NOMO-1 treated with dmso at 0.1 percent for 144 hours (cell line): ENCODE measurements around the gene TNS3.

Experiments
- DNase-seq: peaks from one replicate; lab custom pipeline; 2025; ENCODE audit not compliant: unreplicated experiment; lab: John Stamatoyannopoulos, UW

TNS3 gene

DNA sequence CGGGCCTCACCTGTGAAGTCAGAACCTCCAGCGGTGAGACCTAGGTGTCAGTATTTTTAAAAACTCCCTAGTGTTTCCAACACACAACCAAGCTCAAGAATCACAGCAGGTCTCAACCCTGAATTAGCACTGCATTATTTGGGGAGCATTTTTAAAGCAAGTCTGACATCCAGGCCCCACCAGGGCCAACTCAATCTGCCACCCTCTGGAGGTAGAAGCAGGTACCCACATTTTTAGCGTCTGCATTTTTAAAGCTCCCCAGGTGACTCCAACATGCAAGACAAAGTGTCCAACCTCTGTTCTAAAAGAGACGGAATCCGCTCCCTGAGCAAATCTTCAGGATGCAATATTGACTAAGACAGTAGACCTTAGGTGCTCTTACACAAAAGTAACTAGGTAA, 225.7 kb downstream of the TNS3 start:
- DNase-seq, result no peak

- no peak for DNase-seq
Measured at GRCh38 chr7:47355684-47356083, 226.2 kb downstream of the TNS3 start.

DNA sequence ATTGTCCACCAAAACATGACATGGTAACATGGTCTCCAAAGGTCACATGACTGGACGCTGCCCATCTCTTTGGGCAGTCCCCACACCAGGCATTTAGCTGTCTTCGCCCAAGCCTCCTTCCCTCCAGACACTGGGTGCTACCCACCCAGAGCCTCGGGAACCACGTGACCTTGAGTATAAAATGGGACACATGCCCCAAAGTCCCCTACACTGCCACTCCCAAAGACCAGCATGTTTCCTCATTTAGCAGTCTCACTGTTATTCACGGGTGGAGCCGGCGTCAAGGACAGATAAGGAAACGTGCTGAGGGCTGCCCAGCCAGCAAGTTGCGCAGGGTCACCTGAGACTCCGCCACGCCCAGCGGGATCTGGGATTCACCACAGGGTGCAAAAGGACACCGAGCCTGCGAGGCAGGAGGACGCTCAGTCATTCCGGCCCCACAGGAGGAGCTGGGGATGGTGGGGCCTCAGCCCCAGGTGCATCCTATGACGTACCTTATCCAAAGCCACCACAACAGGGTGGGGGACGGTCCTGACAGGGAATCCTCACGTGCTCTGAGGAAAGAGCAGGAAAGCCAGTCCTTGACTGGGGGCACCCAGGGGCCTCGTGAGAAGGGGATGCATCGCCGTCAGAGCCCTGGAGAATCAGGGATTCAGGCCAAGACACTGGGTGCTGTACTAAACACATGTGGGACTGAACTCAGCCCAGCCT, 226.9 kb downstream of the TNS3 start:
- DNase-seq, result no peak

GRCh38 chr7:47354071-47354470, 227.8 kb downstream of the TNS3 start:
- DNase-seq, result no peak

DNA sequence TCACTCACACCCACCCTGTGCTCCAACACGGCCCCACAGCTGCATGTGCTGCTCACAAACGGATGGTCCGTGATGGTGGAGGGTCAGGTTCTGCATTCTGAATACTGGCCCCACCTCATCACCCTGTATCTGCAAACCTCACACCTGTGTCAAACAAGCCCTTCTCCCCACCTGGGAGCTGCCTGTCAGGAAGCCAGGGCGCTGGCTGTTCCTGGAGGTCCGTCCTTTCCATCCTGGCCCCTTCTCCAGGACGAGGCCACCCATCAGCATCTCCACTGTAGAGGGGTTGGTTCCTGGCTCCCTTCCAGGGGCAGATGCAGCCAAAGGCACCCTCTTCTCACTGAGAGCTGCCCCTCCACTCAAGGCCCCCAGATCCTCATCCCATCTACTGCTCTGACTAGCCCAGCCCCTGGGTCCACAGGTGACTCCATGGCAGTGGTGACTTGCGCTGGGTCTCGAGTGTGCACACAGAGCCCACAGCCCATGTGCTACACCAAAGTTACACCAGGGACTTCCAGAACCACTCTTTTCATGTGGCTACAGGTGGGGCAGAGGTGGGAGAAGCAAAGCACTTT, 229.4 kb downstream of the TNS3 start:
- no peak for DNase-seq

- DNase-seq, result no peak
Measured at GRCh38 chr7:47351233-47352154, 230.4 kb downstream of the TNS3 start.

GRCh38 chr7:47350425-47350824, 231.5 kb downstream of the TNS3 start:
- no peak for DNase-seq

GRCh38 chr7:47349401-47349800, 232.5 kb downstream of the TNS3 start:
- no peak for DNase-seq

GRCh38 chr7:47347816-47348385, 234.0 kb downstream of the TNS3 start:
- no peak for DNase-seq

GRCh38 chr7:47347346-47347745, 234.6 kb downstream of the TNS3 start:
- DNase-seq, result no peak

DNA sequence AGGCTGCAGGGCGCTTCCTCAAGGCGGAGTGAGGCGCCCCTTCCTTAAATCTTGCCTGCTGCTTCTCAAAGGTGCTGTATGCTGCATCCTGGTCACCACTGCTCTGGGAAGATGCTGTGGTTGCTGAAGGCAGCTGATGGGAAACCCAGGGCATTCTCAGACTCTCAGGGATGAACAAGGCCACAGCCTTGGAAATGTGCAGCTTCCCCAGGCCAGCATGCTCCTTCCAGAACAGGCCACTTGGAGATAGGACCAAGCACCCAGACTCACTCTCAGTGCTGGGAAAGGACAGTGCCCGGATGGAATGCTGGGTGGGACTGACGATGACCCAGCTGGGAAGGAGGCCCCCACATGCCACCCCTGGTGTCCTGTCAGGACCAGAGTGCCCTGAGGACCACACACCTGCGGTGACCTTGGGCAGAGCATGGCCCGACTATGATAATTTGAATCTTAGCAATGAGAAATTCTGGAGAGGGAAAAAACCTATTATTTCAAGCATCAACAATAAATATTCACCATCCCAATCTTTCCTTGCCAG, 235.5 kb downstream of the TNS3 start:
- DNase-seq, result no peak

DNA sequence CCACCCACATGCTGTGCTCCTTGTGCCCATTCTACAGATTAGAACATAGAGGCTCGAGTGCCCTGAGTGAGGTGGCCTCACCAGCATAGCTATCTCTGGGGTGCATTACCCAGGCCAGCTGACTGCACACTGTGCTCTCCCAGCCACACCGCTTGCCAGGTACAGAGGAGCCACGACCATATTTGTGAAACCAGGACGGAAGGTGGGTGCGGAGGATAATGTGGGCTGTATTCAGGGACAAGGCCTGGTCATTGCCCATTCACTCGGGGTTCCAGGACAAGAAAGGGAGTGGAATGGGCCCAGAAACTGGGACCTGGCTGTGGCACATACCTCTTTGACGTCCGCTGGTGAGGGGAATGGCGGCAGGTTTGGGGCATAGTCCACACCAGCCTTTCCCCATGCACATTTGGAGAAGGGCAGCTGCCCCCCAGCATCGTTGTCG, 236.0 kb downstream of the TNS3 start:
- no peak for DNase-seq

DNA sequence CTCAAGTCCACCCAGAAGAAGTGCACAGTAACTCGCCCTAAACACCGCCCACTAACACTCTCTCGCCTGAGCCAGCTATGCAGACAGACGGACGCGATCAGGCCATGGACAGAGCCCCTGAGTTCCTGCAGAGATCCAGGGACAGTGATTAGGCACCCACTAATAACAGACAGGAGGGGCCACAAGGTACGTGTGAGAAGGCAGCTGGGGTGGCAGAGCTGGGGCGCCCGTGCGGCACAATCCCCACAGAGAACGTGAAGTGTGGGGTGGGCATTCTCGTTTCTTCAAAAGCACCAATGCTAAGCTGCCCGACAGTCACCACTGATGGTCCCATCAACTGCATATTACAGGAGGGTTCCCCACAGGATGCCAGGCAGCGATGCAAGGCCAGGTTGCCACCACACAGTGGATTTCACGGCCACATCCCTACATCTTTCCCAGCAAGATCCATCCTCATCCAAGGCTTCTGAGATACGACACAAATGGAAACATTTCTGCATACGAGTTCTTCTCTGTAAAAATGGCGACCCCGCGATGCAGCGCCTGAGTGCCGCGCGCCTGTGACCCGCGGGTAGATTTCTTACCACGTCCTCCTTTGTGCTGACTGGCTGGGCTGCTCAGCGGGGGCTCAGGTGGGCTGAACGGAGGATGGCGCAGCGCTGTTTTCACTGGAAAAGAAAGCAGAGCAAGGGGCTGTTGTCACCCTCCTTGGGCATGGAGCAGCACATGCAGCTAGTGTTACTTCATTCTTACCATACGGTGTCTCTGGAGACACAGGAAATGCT, 237.5 kb downstream of the TNS3 start:
- no peak for DNase-seq

GRCh38 chr7:47343061-47343455, 238.9 kb downstream of the TNS3 start:
- DNase-seq, result no peak

DNA sequence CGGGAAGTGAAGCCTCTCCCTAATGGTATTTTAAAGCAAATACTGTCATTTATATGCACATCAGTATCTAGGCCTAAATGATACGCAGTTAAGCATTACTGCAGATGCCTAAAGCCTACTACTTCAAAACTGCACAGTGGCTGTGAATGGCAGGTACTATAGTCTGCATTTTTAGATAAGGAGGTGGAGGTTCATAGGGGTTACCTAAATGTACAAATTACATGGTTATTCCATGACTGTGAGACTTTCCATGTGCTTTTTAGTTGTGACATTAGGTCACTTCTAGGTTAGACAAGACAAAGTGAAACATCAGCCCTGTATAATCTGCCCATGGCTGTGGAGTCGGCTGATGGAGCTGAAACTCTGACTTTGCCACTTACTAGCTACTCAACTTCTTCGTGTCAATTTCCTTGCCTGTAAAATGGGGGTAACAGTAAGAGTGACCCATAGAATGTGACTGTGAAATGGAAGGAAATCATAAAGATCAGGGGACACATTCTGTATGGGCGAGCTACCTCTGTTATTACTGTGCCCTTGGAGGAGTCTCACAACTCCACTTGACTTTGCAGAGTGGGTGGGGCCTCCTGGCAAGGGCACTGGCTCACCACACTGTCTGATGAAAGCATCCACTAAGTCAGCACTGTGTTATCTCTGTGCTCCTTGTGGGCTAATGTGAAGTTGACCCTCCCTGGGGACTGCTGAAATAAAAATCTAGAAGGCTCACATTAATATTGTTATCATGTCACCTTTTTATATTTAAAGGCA, 239.4 kb downstream of the TNS3 start:
- DNase-seq, result no peak

DNA sequence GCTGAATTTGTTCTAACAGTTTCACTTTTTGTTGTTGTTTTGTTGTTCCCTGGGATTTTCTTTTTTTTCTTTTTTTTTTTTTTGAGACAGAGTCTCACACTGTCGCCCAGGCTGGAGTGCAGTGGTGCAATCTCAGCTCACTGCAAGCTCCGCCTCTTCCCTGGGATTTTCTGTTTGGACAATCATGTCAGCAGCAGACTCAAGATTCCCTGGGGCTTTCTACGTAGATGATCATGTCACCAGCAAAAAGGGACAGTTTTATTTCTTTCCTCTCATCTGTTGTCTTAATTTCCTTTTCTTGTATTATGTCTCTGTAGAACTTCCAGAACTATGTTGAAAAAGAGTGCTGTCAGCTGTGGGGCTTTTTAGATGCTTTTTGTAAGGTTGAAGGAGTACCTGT, 241.4 kb downstream of the TNS3 start:
- no peak for DNase-seq

- no peak for DNase-seq
Measured at GRCh38 chr7:47338026-47338425, 243.9 kb downstream of the TNS3 start.

GRCh38 chr7:47337531-47337930, 244.4 kb downstream of the TNS3 start:
- DNase-seq, result no peak

DNA sequence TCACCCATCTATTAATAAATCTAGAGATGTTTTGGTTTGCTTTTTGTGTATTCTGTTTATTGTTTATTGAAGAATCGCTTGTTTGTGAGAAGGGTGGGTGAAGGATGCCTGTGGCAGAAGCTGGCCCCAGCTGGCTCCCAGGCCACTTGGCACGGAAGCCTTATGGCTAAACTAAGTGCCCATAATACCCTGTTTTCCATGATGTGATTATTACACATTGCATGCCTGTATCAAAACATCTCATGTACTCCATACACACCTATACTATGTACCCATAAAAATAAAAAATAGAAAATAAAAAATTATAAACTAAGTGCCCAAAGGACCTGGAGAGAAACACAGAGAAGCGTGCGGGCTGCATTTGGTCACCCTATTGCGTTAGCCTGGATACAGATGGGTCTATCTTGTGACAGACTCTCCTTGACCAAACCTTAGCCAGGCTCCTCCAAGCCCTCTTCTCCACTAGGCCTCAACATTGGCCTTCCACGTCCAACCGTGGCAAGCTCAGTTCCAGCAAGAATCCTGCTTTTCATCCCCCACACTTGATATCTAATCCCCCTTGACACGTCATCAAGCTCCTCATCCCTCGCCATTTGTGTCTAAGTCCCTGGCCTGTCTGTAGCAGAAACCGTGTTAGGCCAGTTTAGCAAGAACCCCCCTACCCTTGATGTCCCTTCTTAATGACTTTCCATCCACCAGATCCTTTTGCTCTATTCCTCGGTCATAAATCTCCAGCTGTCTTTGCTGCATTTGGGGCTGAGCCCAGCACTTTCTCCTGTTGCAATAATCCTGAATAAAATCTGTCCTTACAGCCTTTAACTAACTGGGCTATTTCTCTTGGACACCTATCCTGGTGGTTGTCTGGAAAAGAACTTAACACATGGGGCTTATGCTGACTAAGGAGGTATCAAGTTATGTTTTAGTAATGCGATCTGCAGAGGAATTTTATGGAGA, 245.2 kb downstream of the TNS3 start:
- no peak for DNase-seq
